SK-N-SH (cell line): ENCODE data around the gene TFPI2. TPM values are rescaled to one million over a fixed set of nuclear protein-coding genes. Genes with fewer than 3 reads are reported as not detected.

Experiments
- CTCF ChIA-PET: fragments of 300-600, 350-600 bp; formaldehyde crosslinking; extraction: SDS; loops from one replicate; lab custom pipeline; 2021; lab: Yijun Ruan, JAX
- POLR2A ChIA-PET: fragments of 350-600 bp; sonication (Branson Sonifier 250); formaldehyde crosslinking; extraction: SDS; loops from one replicate; lab custom pipeline; 2020; ENCODE audit warnings: antibody characterized with exemption, inconsistent platforms; lab: Yijun Ruan, JAX
- DNase-seq: peaks from one replicate; pipeline ENCODE4 v3.0.0; 2012
- H2AFZ ChIP-seq: fragments of 200-600 bp; sonication (generic); 2 replicates; pipeline ENCODE4 v1.8.1; 2016; ENCODE audit warnings: antibody characterized with exemption, mild to moderate bottlenecking, low read depth
- H3F3A ChIP-seq: fragments of 200-600 bp; sonication (generic); replicated peaks from 2 replicates; pipeline ENCODE3; 2016; ENCODE audit warnings: antibody characterized with exemption, mild to moderate bottlenecking; ENCODE audit not compliant: insufficient read depth
- H3K27ac ChIP-seq, 2 experiments: fragments of 200-500 bp in 1 of 2; fragments of 200-600 bp in 1 of 2; sonication (Bioruptor generic) in 1 of 2; sonication (generic), shearing (Covaris generic) in 1 of 2; 2 replicates each; pipeline versions ENCODE4 v1.5.1 to v1.6.1; 2014 to 2016; ENCODE audit warnings: low read depth in 2 of 2, inconsistent platforms in 1 of 2, low read length in 1 of 2, mild to moderate bottlenecking in 1 of 2, mixed read lengths in 1 of 2
- H3K27me3 ChIP-seq: fragments of 200-600 bp; sonication (generic), shearing (Covaris generic); 2 replicates; pipeline ENCODE4 v1.6.1; 2016; ENCODE audit warnings: mixed run types; ENCODE audit not compliant: insufficient read depth
- H3K36me3 ChIP-seq, 2 experiments: fragments of 200-500 bp in 1 of 2; fragments of 200-600 bp in 1 of 2; sonication (Bioruptor generic) in 1 of 2; sonication (generic) in 1 of 2; replicated peaks in 1 of 2; 2 replicates each; pipeline versions ENCODE3 to v1.5.1; 2014 to 2016; ENCODE audit warnings: low read length in 1 of 2, mild to moderate bottlenecking in 1 of 2; ENCODE audit not compliant: insufficient read depth in 2 of 2, control insufficient read depth in 1 of 2
- H3K4me1 ChIP-seq, 2 experiments: fragments of 200-500 bp in 1 of 2; fragments of 200-600 bp in 1 of 2; sonication (Bioruptor generic) in 1 of 2; sonication (generic), shearing (Covaris generic) in 1 of 2; 2 replicates each; pipeline versions ENCODE4 v1.5.1 to v1.6.1; 2014 to 2016; ENCODE audit warnings: low read depth in 1 of 2, low read length in 1 of 2, mixed run types in 1 of 2; ENCODE audit not compliant: insufficient read depth in 2 of 2, control insufficient read depth in 1 of 2
- H3K4me2 ChIP-seq: fragments of 200-600 bp; sonication (generic), shearing (Covaris generic); 2 replicates; pipeline ENCODE4 v1.6.1; 2017; ENCODE audit warnings: mixed run types
- H3K4me3 ChIP-seq, 2 experiments: fragments of 200-500 bp in 1 of 2; fragments of 200-600 bp in 1 of 2; sonication (Bioruptor generic) in 1 of 2; sonication (generic), shearing (Covaris generic) in 1 of 2; 2 replicates each; pipeline versions ENCODE4 v1.5.1 to v1.8.1; 2014 to 2016; ENCODE audit warnings: low read depth in 2 of 2, inconsistent platforms in 1 of 2, low read length in 1 of 2, mild to moderate bottlenecking in 1 of 2, mixed read lengths in 1 of 2, moderate library complexity in 1 of 2
- H3K79me2 ChIP-seq: fragments of 200-600 bp; sonication (generic); 2 replicates; pipeline ENCODE4 v1.8.1; 2017; ENCODE audit warnings: mild to moderate bottlenecking; ENCODE audit not compliant: insufficient read depth
- H3K9ac ChIP-seq: fragments of 200-600 bp; sonication (generic); 2 replicates; pipeline ENCODE4 v1.6.1; 2017; ENCODE audit warnings: mixed run types
- H3K9me2 ChIP-seq: fragments of 200-600 bp; sonication (generic); 2 replicates; pipeline ENCODE4 v1.6.1; 2017; ENCODE audit warnings: mixed run types
- H3K9me3 ChIP-seq: fragments of 200-600 bp; sonication (generic); 2 replicates; pipeline ENCODE4 v1.6.1; 2017; ENCODE audit warnings: mixed run types, mild to moderate bottlenecking, moderate library complexity
- H4K20me1 ChIP-seq: fragments of 200-600 bp; sonication (generic); 2 replicates; pipeline ENCODE4 v1.6.1; 2017; ENCODE audit warnings: mild to moderate bottlenecking, mixed run types; ENCODE audit not compliant: insufficient read depth
- CTCF ChIP-seq: fragments of 200-600 bp; sonication (generic); IDR thresholded peaks from 2 replicates; pipeline ENCODE4 v1.6.1; 2017; ENCODE audit warnings: antibody characterized with exemption, mild to moderate bottlenecking, moderate library complexity
- EP300 ChIP-seq, 2 experiments: IDR thresholded peaks; 2 replicates each; pipeline versions ENCODE4 v1.4.0 to v1.6.1; 2012; ENCODE audit warnings: borderline replicate concordance in 1 of 2, low read depth in 1 of 2, low read length in 1 of 2
- FOXJ3 ChIP-seq: sonication (generic); formaldehyde crosslinking; IDR thresholded peaks from 2 replicates; pipeline ENCODE4 v1.5.1; 2020; ENCODE audit warnings: mild to moderate bottlenecking, missing genetic modification reagents
- MAX ChIP-seq: IDR thresholded peaks from 2 replicates; pipeline ENCODE4 v1.4.0; 2012; ENCODE audit warnings: low read depth
- MEF2A ChIP-seq: IDR thresholded peaks from 2 replicates; pipeline ENCODE4 v1.4.0; 2012; ENCODE audit warnings: low read depth, borderline replicate concordance
- NFIC ChIP-seq: IDR thresholded peaks from 2 replicates; pipeline ENCODE4 v1.4.0; 2012; ENCODE audit warnings: borderline replicate concordance
- NRF1 ChIP-seq: IDR thresholded peaks from 2 replicates; pipeline ENCODE4 v1.6.1; 2012; ENCODE audit warnings: low read depth, mild to moderate bottlenecking, low read length
- PBX3 ChIP-seq: IDR thresholded peaks from 2 replicates; pipeline ENCODE4; 2012
- POLR2AphosphoS5 ChIP-seq: IDR thresholded peaks from 2 replicates; pipeline ENCODE4 v1.6.1; 2012; ENCODE audit warnings: low read depth, low read length
- RAD21 ChIP-seq: IDR thresholded peaks from 2 replicates; pipeline ENCODE4 v1.6.1; 2012; ENCODE audit warnings: mild to moderate bottlenecking, low read length
- RCOR1 ChIP-seq: fragments of 150-350 bp; IDR thresholded peaks from 2 replicates; pipeline ENCODE4 v1.6.1; 2017; ENCODE audit warnings: antibody characterized with exemption, low read length
- RFX5 ChIP-seq: IDR thresholded peaks from 2 replicates; pipeline ENCODE4 v1.6.1; 2012; ENCODE audit warnings: mild to moderate bottlenecking, improper control_type of control experiment, low read length
- RXRA ChIP-seq: IDR thresholded peaks from 2 replicates; pipeline ENCODE4 v1.4.0; 2012; ENCODE audit warnings: low read depth, mild to moderate bottlenecking, borderline replicate concordance
- SIN3A ChIP-seq: IDR thresholded peaks from 2 replicates; pipeline ENCODE4 v1.6.1; 2012; ENCODE audit warnings: low read depth, mild to moderate bottlenecking, low read length, moderate library complexity, borderline replicate concordance
- SMC3 ChIP-seq: IDR thresholded peaks from 2 replicates; pipeline ENCODE4 v1.6.1; 2012; ENCODE audit warnings: low read depth, low read length, improper control_type of control experiment
- TCF12 ChIP-seq: IDR thresholded peaks from 2 replicates; pipeline ENCODE4 v1.4.0; 2012
- TEAD4 ChIP-seq: IDR thresholded peaks from 2 replicates; pipeline ENCODE4 v1.4.0; 2012; ENCODE audit warnings: mild to moderate bottlenecking, borderline replicate concordance; ENCODE audit not compliant: insufficient read depth
- WGBS: methylation state at CpG from one replicate; pipeline ENCODE4 v1.1.6; 2017; ENCODE audit warnings: low lambda C conversion rate; 5-methylcytosine and 5-hydroxymethylcytosine counted together
- polyA plus RNA-seq, 3 experiments: library from polyadenylated mRNA; depleted of rRNA; stranded (reverse); fragments of >200 nt; gene quantifications; 2 replicates each; pipeline ENCODE4 v1.2.3, GENCODE V29; 2012

Gene TFPI2
- polyA plus RNA-seq, 1 of the 3 experiments (the other 2 are of a cell fraction): 17.7 TPM

- ChIA-PET CTCF (interaction anchor here (0.7 to 1.5 kb wide), 6 partner anchors 10 to 105 kb away, joined by 3 read pairs; no protein-coding TSS in a partner anchor), POLR2A (no interaction called here)
- Histone ChIP-seq H3K9me3 (no peaks in the 10 kb centered on the region), H3K36me3 (no peaks in the 10 kb centered on the region), H3K9ac (no peak overlapping the region), H3K27ac (no peak overlapping the region), H3K79me2 (no peaks in the 10 kb centered on the region), H3K9me2 (no peaks in the 10 kb centered on the region), H3K4me3 (no peak overlapping the region), H3K4me2 (no peak overlapping the region), H3K4me1 (peaks cover 0 to 2% of the 10 kb centered on the region in 2 experiments; a peak in 2 of 4 replicates), H3F3A (no peaks in the 10 kb centered on the region), H4K20me1 (no peaks in the 10 kb centered on the region), H2AFZ (no peak overlapping the region), H3K27me3 (no peaks in the 10 kb centered on the region)
- 65% methylated on average over 4 of the region's 4 CpGs for WGBS
- no peak for DNase-seq
- TF ChIP-seq CTCF (peak; percentile 57), RFX5 (no peak)
Measured at GRCh38 chr7:93861325-93861949, 29.1 kb downstream of the TFPI2 start.

- H4K20me1 ChIP-seq: no peaks in the 10 kb centered on the region
- H3K27me3 ChIP-seq: no peaks in the 10 kb centered on the region
- H3K27ac ChIP-seq: no peak overlapping the region
- peaks cover 0 to 4% of the 10 kb centered on the region in 2 experiments; a peak in 2 of 4 replicates for H3K4me1 ChIP-seq
- H2AFZ ChIP-seq: no peak overlapping the region
- H3K9me2 ChIP-seq: no peaks in the 10 kb centered on the region
- no peak overlapping the region for H3K9ac ChIP-seq
- H3K9me3 ChIP-seq: no peaks in the 10 kb centered on the region
- POLR2A ChIA-PET: no interaction called here
- no peaks in the 10 kb centered on the region for H3F3A ChIP-seq
- H3K4me3 ChIP-seq: no peak overlapping the region
- TF ChIP-seq RCOR1 (no peak), TEAD4 (no peak), NRF1 (no peak), RFX5 (no peak), SIN3A (no peak), POLR2AphosphoS5 (no peak), EP300 (IDR thresholded peaks at IDR 0.05; ENCODE audit: borderline replicate concordance in 1 of 2, low read depth in 1 of 2, low read length in 1 of 2) (no peak), TCF12 (no peak), PBX3 (no peak), RXRA (no peak), MEF2A (no peak), NFIC (no peak), RAD21 (no peak), SMC3 (no peak), FOXJ3 (CRISPR knock-in tag) (no peak), MAX (no peak)
- H3K4me2 ChIP-seq: no peak overlapping the region
- WGBS: 87% methylated on average over 1 of the region's 1 CpG
- H3K36me3 ChIP-seq: no peaks in the 10 kb centered on the region
- CTCF ChIA-PET: no interaction called here
- no peak for DNase-seq
- H3K79me2 ChIP-seq: no peaks in the 10 kb centered on the region
Measured at GRCh38 chr7:93860261-93860660, 30.3 kb downstream of the TFPI2 start.
